PFSK-1 (cell line): ENCODE results near the gene KNSTRN.

Source experiments
- FOXP2 ChIP-seq: optimal IDR thresholded peaks from 2 replicates; pipeline ENCODE3; 2011; ENCODE audit warnings: borderline replicate concordance, control low read depth, inconsistent platforms; ENCODE audit not compliant: insufficient read depth; ENCODE audit errors: extremely low read length, extremely low read depth
- POLR2AphosphoS5 ChIP-seq: IDR thresholded peaks from 2 replicates; pipeline ENCODE4 v1.6.1; 2012; ENCODE audit warnings: low read depth, mild to moderate bottlenecking, control low read depth, low read length, moderate library complexity
- REST ChIP-seq, 2 experiments: IDR thresholded peaks; 2 replicates each; pipeline versions ENCODE4 v1.6.1 to v1.8.0; 2011 to 2012; ENCODE audit warnings: low read depth in 2 of 2, low read length in 2 of 2, control low read depth in 1 of 2, inconsistent platforms in 1 of 2, mild to moderate bottlenecking in 1 of 2, moderate library complexity in 1 of 2; ENCODE audit not compliant: insufficient read depth in 1 of 2
- SIN3A ChIP-seq: IDR thresholded peaks from 2 replicates; pipeline ENCODE4 v1.6.1; 2012; ENCODE audit warnings: mild to moderate bottlenecking, low read length, moderate library complexity, borderline replicate concordance; ENCODE audit not compliant: insufficient read depth
- TAF1 ChIP-seq: IDR thresholded peaks from 2 replicates; pipeline ENCODE4 v1.6.1; 2012; ENCODE audit warnings: low read length, control low read depth, borderline replicate concordance; ENCODE audit not compliant: insufficient read depth

Gene KNSTRN

DNA sequence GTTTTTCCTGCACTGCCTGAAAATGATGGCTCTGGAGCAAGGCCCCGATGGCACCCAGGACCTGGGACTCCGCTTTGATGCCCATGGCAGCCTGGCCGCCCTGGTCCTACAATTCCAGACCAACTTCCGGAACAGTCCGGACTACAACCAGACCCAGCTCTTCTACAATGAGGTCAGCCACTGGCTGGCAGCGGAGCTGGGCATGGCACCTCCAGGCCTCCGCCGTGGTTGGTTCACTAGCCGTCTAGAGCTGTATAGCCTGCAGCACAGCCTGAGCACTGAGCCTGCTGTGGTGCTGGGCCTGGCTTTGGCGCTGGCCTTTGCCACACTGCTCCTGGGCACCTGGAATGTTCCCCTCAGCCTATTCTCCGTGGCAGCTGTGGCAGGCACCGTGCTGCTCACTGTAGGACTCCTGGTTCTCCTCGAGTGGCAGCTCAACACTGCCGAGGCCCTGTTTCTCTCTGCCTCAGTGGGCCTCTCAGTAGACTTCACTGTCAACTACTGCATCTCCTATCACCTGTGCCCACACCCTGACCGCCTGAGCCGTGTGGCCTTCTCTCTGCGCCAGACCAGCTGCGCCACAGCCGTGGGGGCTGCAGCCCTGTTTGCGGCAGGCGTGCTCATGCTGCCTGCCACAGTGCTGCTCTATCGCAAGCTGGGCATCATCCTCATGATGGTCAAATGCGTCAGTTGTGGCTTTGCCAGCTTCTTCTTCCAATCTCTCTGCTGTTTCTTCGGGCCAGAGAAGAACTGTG, 13.6 kb upstream of the KNSTRN start:
- TF ChIP-seq TAF1 (no peak), SIN3A (no peak)

GRCh38 chr15:40369474-40369869, 13.0 kb upstream of the KNSTRN start:
- TF ChIP-seq REST (IDR thresholded peaks at IDR 0.05; ENCODE audit: insufficient read depth in 1 of 2, low read depth in 2 of 2, low read length in 2 of 2) (no peak), POLR2AphosphoS5 (no peak), SIN3A (no peak), FOXP2 (no peak), TAF1 (no peak)

- TF ChIP-seq SIN3A (no peak), REST (IDR thresholded peaks at IDR 0.05; ENCODE audit: insufficient read depth in 1 of 2, low read depth in 2 of 2, low read length in 2 of 2) (no peak), POLR2AphosphoS5 (no peak), TAF1 (no peak), FOXP2 (no peak)
These were observed 12.6 kb upstream of the KNSTRN start for GRCh38 chr15:40369971-40370370.

DNA sequence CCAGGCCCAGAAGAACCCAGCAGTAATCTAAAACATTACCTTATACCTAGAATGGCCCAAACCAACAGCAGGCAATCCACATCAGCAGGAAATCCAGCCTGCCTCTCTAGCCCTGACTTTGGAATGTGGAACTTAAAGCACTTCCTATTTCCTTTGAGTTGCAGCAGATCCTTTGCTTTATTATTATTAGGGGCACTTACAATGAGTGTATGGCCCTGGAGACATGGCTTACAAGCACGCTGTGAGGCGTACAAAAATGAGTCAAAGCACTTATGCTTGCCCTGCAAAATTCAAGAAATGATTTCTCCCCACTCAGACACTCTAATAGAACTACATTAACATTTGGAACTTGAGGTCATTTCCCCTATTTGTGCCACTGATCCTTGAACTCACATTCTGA, 9.5 kb upstream of the KNSTRN start:
- TF ChIP-seq SIN3A (no peak), POLR2AphosphoS5 (no peak), FOXP2 (no peak), REST (IDR thresholded peaks at IDR 0.05; ENCODE audit: insufficient read depth in 1 of 2, low read depth in 2 of 2, low read length in 2 of 2) (no peak), TAF1 (no peak)

DNA sequence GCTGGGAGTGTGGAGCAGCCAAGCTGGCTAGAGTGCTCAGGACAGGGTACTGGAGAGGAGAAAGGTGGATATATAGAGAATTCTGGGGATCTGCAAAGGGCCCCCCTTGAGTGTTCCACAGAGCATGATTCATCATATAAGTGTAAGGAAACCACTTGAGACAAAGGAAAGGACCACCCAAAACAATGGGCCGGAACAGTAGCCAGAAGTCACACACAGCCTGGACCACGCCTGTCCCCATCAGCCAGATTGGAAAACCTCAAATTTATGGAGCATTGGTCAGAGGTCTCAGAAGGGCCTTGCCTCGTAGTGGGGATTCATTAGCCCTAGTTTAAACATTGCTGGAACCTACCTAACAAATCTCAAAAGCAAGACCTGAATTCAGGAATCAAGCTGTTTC, 4.9 kb upstream of the KNSTRN start:
- no peak for TF ChIP-seq TAF1
- TF ChIP-seq POLR2AphosphoS5 = no peak
- no peak for TF ChIP-seq REST (IDR thresholded peaks at IDR 0.05; ENCODE audit: insufficient read depth in 1 of 2, low read depth in 2 of 2, low read length in 2 of 2)
- no peak for TF ChIP-seq FOXP2
- no peak for TF ChIP-seq SIN3A
